ENCODE measurements around the gene PHYH.

The PHYH gene

DNA sequence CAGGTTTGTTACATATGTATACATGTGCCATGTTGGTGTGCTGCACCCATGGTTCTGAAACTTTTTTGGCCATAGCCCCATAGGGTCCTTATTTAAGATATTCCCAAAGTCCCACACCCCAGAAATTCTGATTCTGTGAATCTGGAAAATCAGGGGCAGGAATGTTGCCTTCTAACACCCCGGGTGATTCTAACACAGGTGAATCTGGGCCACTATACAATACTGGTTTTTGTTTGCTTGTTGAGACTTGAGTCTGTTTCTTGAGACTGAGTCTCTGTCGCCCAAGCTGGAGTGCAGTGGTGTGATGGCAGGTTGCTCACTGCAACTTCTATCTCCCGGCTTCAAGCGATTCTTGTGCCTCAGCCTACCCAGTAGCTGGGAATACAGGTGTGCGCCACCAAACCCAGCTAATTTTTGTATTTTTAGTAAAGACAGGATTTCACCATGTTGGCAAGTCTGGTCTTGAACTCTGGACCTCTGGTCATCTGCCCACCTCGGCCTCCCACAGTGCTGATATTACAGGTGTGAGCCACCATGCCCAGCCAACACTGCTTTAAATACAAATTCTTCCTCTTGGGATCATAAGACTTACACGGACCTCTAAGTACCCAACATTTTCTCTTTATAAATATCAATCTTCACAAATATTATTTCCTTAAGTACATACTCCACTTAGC, 16.9 kb upstream of the PHYH start:
- Histone ChIP-seq H3K9ac (ENCODE audit: low read depth, low read length, poor library complexity, severe bottlenecking) (no peak overlapping the region), H3K9me3 (ENCODE audit: insufficient read depth, low read depth, low read length) (no peaks in the 10 kb centered on the region), H3K79me2 (ENCODE audit: insufficient read depth, low read length) (no peaks in the 10 kb centered on the region), H2AFZ (ENCODE audit: low read length) (no peak overlapping the region), H3F3A (ENCODE audit: low read depth) (no peaks in the 10 kb centered on the region), H3K36me3 (ENCODE audit: insufficient read depth, low read length) (peaks cover 23% of the 10 kb centered on the region; the same call in 1 of the 2 replicates), H4K20me1 (ENCODE audit: insufficient read depth, low read length, poor library complexity, severe bottlenecking) (no peaks in the 10 kb centered on the region), H3K4me1 (ENCODE audit: insufficient read depth, low read length, poor library complexity, severe bottlenecking) (no peaks in the 10 kb centered on the region), H3K9me2 (replicated peaks; ENCODE audit: low read depth, low read length) (no peaks in the 10 kb centered on the region), H3K27me3 (ENCODE audit: insufficient read depth, low read length, poor library complexity, severe bottlenecking) (no peaks in the 10 kb centered on the region), H3K4me3 (ENCODE audit: low read length, poor library complexity, severe bottlenecking) (no peak overlapping the region), H3K4me2 (ENCODE audit: low read depth, low read length, poor library complexity, severe bottlenecking) (no peak overlapping the region)
- no peak for TF ChIP-seq CTCF (conservative IDR thresholded peaks at IDR 0.05; ENCODE audit: low read length)
- no peak for TF ChIP-seq EZH2phosphoT487 (IDR thresholded peaks at IDR 0.05; ENCODE audit: borderline replicate concordance)

DNA sequence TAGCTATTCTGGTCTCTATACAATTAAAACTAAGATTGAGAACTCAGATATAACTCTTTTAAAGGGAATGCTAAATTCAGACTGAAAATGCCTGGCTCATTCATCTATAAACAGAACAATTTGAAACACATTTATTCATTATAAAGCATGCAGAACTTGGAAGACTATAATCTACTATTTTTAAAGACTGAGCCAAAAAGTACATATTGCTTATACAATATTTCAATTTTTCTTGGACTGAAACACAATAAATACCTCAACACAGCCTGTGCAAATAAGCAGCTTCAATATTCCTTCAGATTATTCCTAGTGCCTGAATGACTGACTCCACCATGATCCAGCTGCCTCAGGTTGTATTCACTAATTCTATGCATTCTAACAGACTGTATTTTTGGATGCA, 15.5 kb upstream of the PHYH start:
- no peak overlapping the region for H3K4me2 ChIP-seq (ENCODE audit: low read depth, low read length, poor library complexity, severe bottlenecking)
- H3K79me2 ChIP-seq (ENCODE audit: insufficient read depth, low read length) = no peaks in the 10 kb centered on the region
- no peak overlapping the region for H3K4me3 ChIP-seq (ENCODE audit: low read length, poor library complexity, severe bottlenecking)
- TF ChIP-seq EZH2phosphoT487 (IDR thresholded peaks at IDR 0.05; ENCODE audit: borderline replicate concordance) (no peak), CTCF (conservative IDR thresholded peaks at IDR 0.05; ENCODE audit: low read length) (no peak)
- no peaks in the 10 kb centered on the region for H3K9me3 ChIP-seq (ENCODE audit: insufficient read depth, low read depth, low read length)
- H4K20me1 ChIP-seq (ENCODE audit: insufficient read depth, low read length, poor library complexity, severe bottlenecking) = no peaks in the 10 kb centered on the region
- no peak overlapping the region for H3K9ac ChIP-seq (ENCODE audit: low read depth, low read length, poor library complexity, severe bottlenecking)
- H3K27me3 ChIP-seq (ENCODE audit: insufficient read depth, low read length, poor library complexity, severe bottlenecking) = no peaks in the 10 kb centered on the region
- no peaks in the 10 kb centered on the region for H3K4me1 ChIP-seq (ENCODE audit: insufficient read depth, low read length, poor library complexity, severe bottlenecking)
- H2AFZ ChIP-seq (ENCODE audit: low read length) = no peak overlapping the region
- H3K9me2 ChIP-seq (replicated peaks; ENCODE audit: low read depth, low read length) = no peaks in the 10 kb centered on the region
- no peaks in the 10 kb centered on the region for H3F3A ChIP-seq (ENCODE audit: low read depth)
- peaks cover 13% of the 10 kb centered on the region; the same call in 1 of the 2 replicates for H3K36me3 ChIP-seq (ENCODE audit: insufficient read depth, low read length)

DNA sequence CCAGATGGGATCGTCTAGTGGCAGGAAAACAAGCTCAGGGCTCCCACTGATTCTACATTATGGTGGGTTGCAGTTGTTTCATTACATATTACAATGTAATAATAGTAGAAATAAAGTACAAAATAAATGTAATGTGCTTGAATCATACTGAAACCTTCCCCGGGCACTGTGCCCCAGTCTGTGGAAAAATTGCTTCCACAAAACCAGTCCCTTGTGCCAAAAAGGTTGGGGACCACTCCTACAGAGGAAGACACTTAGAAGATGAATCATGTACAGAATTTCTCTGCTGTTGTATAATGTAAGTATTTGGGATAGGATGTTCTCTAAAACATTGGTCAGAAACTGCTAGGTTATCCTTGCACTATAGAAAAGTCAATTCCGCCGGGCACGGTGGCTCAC, 11.3 kb upstream of the PHYH start:
- Histone ChIP-seq H3K4me1 (ENCODE audit: insufficient read depth, low read length, poor library complexity, severe bottlenecking) (no peaks in the 10 kb centered on the region), H3K9me3 (ENCODE audit: insufficient read depth, low read depth, low read length) (no peaks in the 10 kb centered on the region), H3K4me2 (ENCODE audit: low read depth, low read length, poor library complexity, severe bottlenecking) (no peak overlapping the region), H3K36me3 (ENCODE audit: insufficient read depth, low read length) (no peaks in the 10 kb centered on the region), H3K79me2 (ENCODE audit: insufficient read depth, low read length) (no peaks in the 10 kb centered on the region), H3F3A (ENCODE audit: low read depth) (no peaks in the 10 kb centered on the region), H3K27me3 (ENCODE audit: insufficient read depth, low read length, poor library complexity, severe bottlenecking) (no peaks in the 10 kb centered on the region), H4K20me1 (ENCODE audit: insufficient read depth, low read length, poor library complexity, severe bottlenecking) (no peaks in the 10 kb centered on the region), H3K4me3 (ENCODE audit: low read length, poor library complexity, severe bottlenecking) (no peak overlapping the region), H3K9ac (ENCODE audit: low read depth, low read length, poor library complexity, severe bottlenecking) (no peak overlapping the region), H2AFZ (ENCODE audit: low read length) (no peak overlapping the region), H3K9me2 (replicated peaks; ENCODE audit: low read depth, low read length) (no peaks in the 10 kb centered on the region)
- TF ChIP-seq CTCF (conservative IDR thresholded peaks at IDR 0.05; ENCODE audit: low read length) (no peak), EZH2phosphoT487 (IDR thresholded peaks at IDR 0.05; ENCODE audit: borderline replicate concordance) (no peak)
